GM12872 (cell line): ENCODE measurements around the gene PRTFDC1.

Source experiments
- TF ChIP-seq, protein P1 (sequence below): IDR thresholded peaks from 3 replicates; pipeline ENCODE4 v1.5.1; 2011; ENCODE audit warnings: low read depth, mild to moderate bottlenecking, low read length, moderate library complexity; ENCODE audit not compliant: insufficient read depth

PRTFDC1 gene

DNA sequence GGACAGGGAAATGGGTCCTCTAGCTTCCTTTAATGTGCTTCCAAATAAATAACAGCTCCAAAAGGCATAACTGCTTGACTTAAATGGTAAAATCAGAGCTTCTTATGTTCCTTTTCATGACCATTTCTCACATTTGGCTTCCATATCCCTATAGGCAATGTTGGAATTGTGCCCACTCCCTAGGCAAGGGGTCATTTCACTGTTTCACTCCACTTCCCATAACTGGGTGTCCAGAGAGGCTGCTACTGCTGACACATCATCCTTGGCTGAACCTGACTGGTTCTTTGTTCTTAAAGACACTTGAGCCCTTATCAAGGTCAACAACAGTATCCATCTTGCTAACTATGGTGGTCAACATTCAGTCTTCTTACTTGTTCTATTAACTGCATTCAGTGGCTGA is 37.1 kb downstream of the PRTFDC1 start:
- TF ChIP-seq, protein P1, sequence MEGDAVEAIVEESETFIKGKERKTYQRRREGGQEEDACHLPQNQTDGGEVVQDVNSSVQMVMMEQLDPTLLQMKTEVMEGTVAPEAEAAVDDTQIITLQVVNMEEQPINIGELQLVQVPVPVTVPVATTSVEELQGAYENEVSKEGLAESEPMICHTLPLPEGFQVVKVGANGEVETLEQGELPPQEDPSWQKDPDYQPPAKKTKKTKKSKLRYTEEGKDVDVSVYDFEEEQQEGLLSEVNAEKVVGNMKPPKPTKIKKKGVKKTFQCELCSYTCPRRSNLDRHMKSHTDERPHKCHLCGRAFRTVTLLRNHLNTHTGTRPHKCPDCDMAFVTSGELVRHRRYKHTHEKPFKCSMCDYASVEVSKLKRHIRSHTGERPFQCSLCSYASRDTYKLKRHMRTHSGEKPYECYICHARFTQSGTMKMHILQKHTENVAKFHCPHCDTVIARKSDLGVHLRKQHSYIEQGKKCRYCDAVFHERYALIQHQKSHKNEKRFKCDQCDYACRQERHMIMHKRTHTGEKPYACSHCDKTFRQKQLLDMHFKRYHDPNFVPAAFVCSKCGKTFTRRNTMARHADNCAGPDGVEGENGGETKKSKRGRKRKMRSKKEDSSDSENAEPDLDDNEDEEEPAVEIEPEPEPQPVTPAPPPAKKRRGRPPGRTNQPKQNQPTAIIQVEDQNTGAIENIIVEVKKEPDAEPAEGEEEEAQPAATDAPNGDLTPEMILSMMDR, result no peak

DNA sequence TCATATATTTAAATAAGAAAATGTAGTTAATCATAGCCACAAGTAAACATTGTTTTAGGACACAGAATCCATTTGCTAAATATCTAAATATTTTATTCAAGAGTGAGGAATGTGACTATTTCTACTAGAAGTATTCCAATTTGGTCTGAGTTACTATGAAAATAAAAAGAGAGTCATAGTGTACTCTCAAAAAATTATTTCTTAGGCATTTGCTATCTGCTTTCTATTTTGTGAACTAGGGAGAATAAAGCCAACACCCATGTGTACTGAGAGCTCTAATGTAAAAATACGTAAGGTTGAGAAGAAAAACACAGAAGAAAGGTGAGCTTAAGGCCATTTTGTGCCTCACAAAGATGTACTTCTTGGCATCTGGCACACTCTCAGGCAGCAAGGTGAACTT is 38.3 kb downstream of the PRTFDC1 start:
- TF ChIP-seq, protein P1, result no peak

DNA sequence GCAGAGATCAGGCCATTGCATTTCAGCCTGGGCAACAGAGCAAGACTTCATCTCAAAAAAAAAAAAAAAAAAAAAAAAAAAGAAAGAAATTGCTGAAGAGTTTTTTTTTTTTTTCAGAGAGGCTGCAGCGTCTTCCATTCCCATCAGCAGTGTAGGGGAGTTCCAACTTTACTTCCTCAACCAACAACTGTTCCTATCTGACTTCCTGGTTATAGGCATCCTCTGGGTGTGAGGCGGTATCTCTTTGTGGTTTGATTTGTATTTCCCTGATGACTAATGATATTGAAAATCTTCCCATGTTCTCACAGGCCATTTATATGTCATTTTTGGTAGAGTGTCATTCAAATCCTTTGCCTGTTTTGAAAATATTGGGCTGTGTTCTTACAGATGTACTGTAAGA is 40.2 kb downstream of the PRTFDC1 start:
- TF ChIP-seq, protein P1, result no peak

DNA sequence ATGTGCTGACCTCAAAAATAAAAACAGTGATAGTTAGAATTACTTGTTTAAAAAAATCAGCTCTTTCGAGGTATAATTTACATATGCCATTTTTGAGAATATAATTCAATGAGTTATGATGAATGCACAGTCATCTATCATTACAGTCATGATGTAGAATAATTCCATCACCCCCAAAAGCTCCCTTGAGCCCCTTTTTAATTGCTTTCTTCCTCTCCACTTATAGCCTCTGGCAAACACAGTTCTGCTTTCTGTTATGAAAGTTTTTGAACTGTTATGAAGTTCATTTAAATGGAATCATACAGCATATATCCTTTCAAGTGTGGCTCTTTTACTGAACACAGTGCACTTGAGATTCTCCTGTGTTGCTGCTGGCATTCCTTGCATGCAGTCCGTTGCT is 41.4 kb downstream of the PRTFDC1 start:
- TF ChIP-seq, protein P1, result no peak

DNA sequence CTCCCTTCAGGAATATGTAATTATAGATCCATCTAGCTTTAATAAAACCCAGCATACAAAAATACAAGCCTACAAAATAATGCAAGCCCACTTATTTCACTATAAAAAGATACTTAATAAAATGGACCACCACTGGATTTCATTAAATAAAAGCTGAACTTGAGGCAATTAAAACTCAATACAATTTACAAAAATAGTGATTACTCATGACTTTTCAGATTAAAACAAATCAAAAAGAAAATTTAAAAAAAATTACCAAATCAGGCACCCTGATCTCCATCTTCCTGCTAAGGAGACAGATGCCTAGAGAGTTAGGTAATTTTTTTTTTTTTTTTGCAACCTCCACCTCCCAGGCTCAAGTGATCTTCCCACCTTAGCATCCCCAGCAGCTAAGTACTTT is 41.8 kb downstream of the PRTFDC1 start:
- TF ChIP-seq, protein P1, result no peak

DNA sequence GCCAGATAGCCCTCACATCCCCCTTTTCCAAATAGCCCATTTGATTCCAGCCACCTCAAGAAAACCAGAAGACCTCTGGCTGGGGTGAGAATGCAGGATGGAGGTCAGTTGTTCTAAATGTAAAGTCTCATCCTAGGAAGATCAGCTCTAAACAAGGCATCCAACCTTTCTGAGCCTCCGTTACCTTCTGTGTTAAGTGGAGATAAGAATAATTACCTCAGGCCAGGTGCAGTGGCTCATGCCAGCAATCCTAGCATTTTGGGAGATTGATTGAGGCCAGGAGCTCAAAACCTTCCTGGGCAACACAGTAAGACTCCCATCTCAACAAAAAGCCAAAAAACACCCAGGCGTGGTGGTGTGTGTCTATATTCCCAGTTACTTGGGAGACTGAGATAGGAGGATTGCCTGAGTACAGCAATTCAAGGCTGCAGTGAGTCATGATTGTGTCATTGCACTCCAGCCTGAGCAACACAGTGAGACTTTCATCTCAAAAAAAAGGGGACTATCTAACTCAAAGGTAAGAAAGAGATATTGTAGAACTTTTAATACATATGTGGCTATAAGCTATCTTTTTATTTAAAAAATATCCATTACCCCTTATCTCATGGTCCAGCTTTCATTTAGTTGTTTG is 43.5 kb downstream of the PRTFDC1 start:
- TF ChIP-seq, protein P1, result no peak

DNA sequence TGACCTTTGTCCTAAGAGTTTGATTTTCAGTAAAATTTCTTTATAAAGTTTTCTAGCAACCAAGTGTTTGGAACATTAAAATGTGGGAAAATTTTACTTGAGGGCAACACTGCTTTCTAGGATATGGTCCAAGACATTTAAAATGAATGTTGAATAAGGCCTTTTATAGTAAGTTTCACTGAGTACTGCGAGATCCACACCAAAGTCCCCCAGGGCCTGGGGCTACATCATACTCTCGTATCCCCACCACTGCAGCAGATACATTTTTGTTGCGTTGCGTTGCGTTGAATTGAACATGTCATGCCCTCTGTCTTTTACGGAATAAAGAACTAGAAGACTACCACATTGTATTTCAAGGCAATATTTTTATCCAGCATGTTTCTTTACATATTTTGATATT is 44.5 kb downstream of the PRTFDC1 start:
- TF ChIP-seq, protein P1, result no peak

DNA sequence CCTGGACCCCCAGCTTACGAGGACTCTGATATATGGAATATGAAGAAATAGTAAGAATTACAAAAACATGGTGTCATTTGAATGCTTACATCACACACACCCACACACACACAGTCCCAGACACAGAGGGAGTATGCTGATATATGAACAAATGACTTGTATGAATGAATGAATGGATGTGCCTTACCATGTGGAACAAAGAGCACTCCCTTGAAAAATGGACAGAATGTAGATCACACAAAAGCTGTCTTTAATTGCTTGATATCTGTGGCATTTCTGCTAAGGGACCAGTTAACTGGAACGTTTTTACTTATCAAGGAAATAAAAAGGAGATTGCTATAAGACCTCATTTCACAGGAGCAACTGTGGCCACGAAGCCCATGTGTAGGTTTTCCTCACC is 46.0 kb downstream of the PRTFDC1 start:
- TF ChIP-seq, protein P1, result no peak
